Endothelial cell of umbilical vein (primary cell): ENCODE results near the gene GRAMD2B. TPM values are rescaled to one million over a fixed set of nuclear protein-coding genes. Genes with fewer than 3 reads are reported as not detected.

Experiments used
- BruUV-seq: library from RNA; stranded (reverse); fragments of 400-500 nt; replicated peaks from 2 replicates; lab custom pipeline; 2021; lab: Mats Ljungman, UMichigan
- CTCF ChIA-PET: fragments of 300-600, 350-600 bp; sonication (Branson Sonifier 250); formaldehyde crosslinking; loops from one replicate; lab custom pipeline; 2021; ENCODE audit warnings: antibody characterized with exemption, inconsistent platforms; lab: Charles Lee
- POLR2A ChIA-PET: fragments of 300-600, 350-600 bp; sonication (Branson Sonifier 250); formaldehyde crosslinking; loops from one replicate; lab custom pipeline; 2021; ENCODE audit warnings: antibody characterized with exemption, inconsistent platforms; lab: Charles Lee
- DNase-seq: peaks from one replicate; pipeline ENCODE4 v3.0.0-alpha.2; 2011; ENCODE audit warnings: low read depth, low spot score
- FAIRE-seq: peaks from 2 replicates; lab custom pipeline; 2011; peaks lifted over from hg19 to GRCh38; lab: Jason Lieb, UNC
- H2AFZ ChIP-seq: 2 replicates; pipeline ENCODE4 v1.6.0; 2012; ENCODE audit warnings: low read depth, low read length, control low read depth, inconsistent platforms
- H3K27ac ChIP-seq: 2 replicates; pipeline ENCODE4 v1.5.1; 2011; ENCODE audit warnings: low read depth, mild to moderate bottlenecking, control low read depth, low read length, moderate library complexity; ENCODE audit not compliant: insufficient read depth
- H3K27me3 ChIP-seq, 2 experiments: 2 replicates each; pipeline versions ENCODE4 v1.6.0 to v1.6.1; 2011; ENCODE audit warnings: low read length in 2 of 2, mixed read lengths in 1 of 2; ENCODE audit not compliant: control insufficient read depth in 2 of 2, insufficient read depth in 2 of 2
- H3K36me3 ChIP-seq, 2 experiments: 2 replicates in 1 of 2; 3 replicates in 1 of 2; pipeline ENCODE4 v1.5.1; 2011; ENCODE audit warnings: low read length in 2 of 2, mild to moderate bottlenecking in 1 of 2, moderate library complexity in 1 of 2; ENCODE audit not compliant: control insufficient read depth in 2 of 2, insufficient read depth in 2 of 2; ENCODE audit errors: extremely low read depth in 1 of 2
- H3K4me1 ChIP-seq: 3 replicates; pipeline ENCODE4 v1.5.1; 2011; ENCODE audit warnings: mild to moderate bottlenecking, low read length; ENCODE audit not compliant: control insufficient read depth, insufficient read depth; ENCODE audit errors: extremely low read depth
- H3K4me2 ChIP-seq: 2 replicates; pipeline ENCODE4 v1.6.1; 2011; ENCODE audit warnings: low read length, control low read depth, mixed read lengths; ENCODE audit not compliant: insufficient read depth
- H3K4me3 ChIP-seq, 3 experiments: fragments of 200-600 bp in 1 of 3; sonication (generic), shearing (Covaris generic) in 1 of 3; replicated peaks in 1 of 3; 2 replicates each; pipeline ENCODE4 v1.5.1; 2011 to 2016; ENCODE audit warnings: control low read depth in 3 of 3, low read length in 3 of 3, mild to moderate bottlenecking in 2 of 3, inconsistent platforms in 1 of 3, low read depth in 1 of 3, moderate library complexity in 1 of 3; ENCODE audit not compliant: insufficient read depth in 1 of 3
- H3K79me2 ChIP-seq: 2 replicates; pipeline ENCODE4 v1.6.0; 2012; ENCODE audit warnings: low read length, inconsistent platforms; ENCODE audit not compliant: control insufficient read depth, insufficient read depth
- H3K9ac ChIP-seq: replicated peaks from 2 replicates; pipeline ENCODE3; 2011; ENCODE audit warnings: low read length, control low read depth; ENCODE audit not compliant: insufficient read depth; ENCODE audit errors: extremely low read depth
- H3K9me1 ChIP-seq: replicated peaks from 3 replicates; pipeline ENCODE4 v1.6.0; 2011; ENCODE audit warnings: mild to moderate bottlenecking, low read length; ENCODE audit not compliant: control insufficient read depth, insufficient read depth; ENCODE audit errors: extremely low read depth
- H3K9me3 ChIP-seq: replicated peaks from 2 replicates; pipeline ENCODE4 v1.5.1; 2012; ENCODE audit warnings: low read length, inconsistent platforms; ENCODE audit not compliant: control insufficient read depth, insufficient read depth
- H4K20me1 ChIP-seq: replicated peaks from 2 replicates; pipeline ENCODE3; 2011; ENCODE audit warnings: mild to moderate bottlenecking, low read length; ENCODE audit not compliant: control insufficient read depth, insufficient read depth; ENCODE audit errors: extremely low read depth
- EZH2 ChIP-seq: IDR thresholded peaks from 2 replicates; pipeline ENCODE4 v1.6.1; 2012; ENCODE audit warnings: borderline replicate concordance, low read depth, mild to moderate bottlenecking, moderate library complexity, low read length, inconsistent platforms; ENCODE audit not compliant: severe bottlenecking
- FOS ChIP-seq: IDR thresholded peaks from 2 replicates; pipeline ENCODE4 v1.6.1; 2011; ENCODE audit warnings: mild to moderate bottlenecking, low read length, moderate library complexity, borderline replicate concordance; ENCODE audit not compliant: insufficient read depth
- GATA2 ChIP-seq: IDR thresholded peaks from 2 replicates; pipeline ENCODE4 v1.7.0; 2011; ENCODE audit warnings: low read depth, mild to moderate bottlenecking, moderate library complexity, mixed read lengths, low read length; ENCODE audit not compliant: insufficient read length, insufficient read depth
- JUN ChIP-seq: IDR thresholded peaks from 2 replicates; pipeline ENCODE4 v1.6.1; 2011; ENCODE audit warnings: borderline replicate concordance, low read depth; ENCODE audit not compliant: insufficient read length, insufficient read depth
- MAX ChIP-seq: IDR thresholded peaks from 2 replicates; pipeline ENCODE4 v1.6.1; 2011; ENCODE audit not compliant: insufficient read depth, insufficient read length
- MYC ChIP-seq: IDR thresholded peaks from one replicate; pipeline ENCODE4 v1.6.1; 2011; ENCODE audit warnings: mild to moderate bottlenecking, low read depth, low read length
- POLR2A ChIP-seq: IDR thresholded peaks from 2 replicates; pipeline ENCODE4 v1.6.1; 2012; ENCODE audit warnings: low read depth, mild to moderate bottlenecking, control low read depth, low read length
- POLR2AphosphoS5 ChIP-seq: IDR thresholded peaks from 2 replicates; pipeline ENCODE4 v1.6.1; 2012; ENCODE audit warnings: low read depth, mild to moderate bottlenecking, control low read depth, low read length, moderate library complexity; ENCODE audit not compliant: insufficient read depth
- dilution Hi-C: fragments of 300-500 bp; cut with MboI; formaldehyde crosslinking; loops from one replicate; pipeline ENCODE4 v1.15.0; 2019; ENCODE audit warnings: low sequenced_read_pairs; ENCODE audit not compliant: extremely low pct_ligation_motif_present
- intact Hi-C: fragments of 100-400 bp; cut with micrococcal nuclease; formaldehyde crosslinking; loops from one replicate; pipeline ENCODE4 v1.10.0; 2022
- polyA plus RNA-seq, 4 experiments: library from polyadenylated mRNA; depleted of rRNA in 3 of 4; stranded (reverse) in 3 of 4; unstranded in 1 of 4; fragments of >200 nt; gene quantifications; 2 replicates each; pipeline versions ENCODE4 v1.2.1 to v1.2.3, GENCODE V29; 2011 to 2012; ENCODE audit warnings: missing spikeins in 1 of 4
- total RNA-seq: library from RNA; stranded (reverse); gene quantifications from 2 replicates; pipeline ENCODE4 v1.2.3, GENCODE V29; 2021
- TF ChIP-seq, protein P1 (sequence below), 2 donors: IDR thresholded peaks; 1 replicate in 1 of 2; 2 replicates in 1 of 2; pipeline ENCODE4 v1.5.1; 2011; ENCODE audit warnings: low read length in 2 of 2, mild to moderate bottlenecking in 2 of 2, moderate library complexity in 2 of 2, control low read depth in 1 of 2, inconsistent platforms in 1 of 2, low read depth in 1 of 2; ENCODE audit not compliant: insufficient read depth in 1 of 2; ENCODE audit errors: extremely low read depth in 1 of 2

The GRAMD2B gene
- total and polyA plus RNA-seq, 2 donors (not counting 3 experiments of a cell fraction or from before 2014, with no cell fraction given): 2.0 to 5.5 TPM

GRCh38 chr5:126542441-126542840, 119.2 kb downstream of the GRAMD2B start:
- BruUV-seq: no TSS peak
- Histone ChIP-seq H3K36me3 (peaks cover 0 to 13% of the 10 kb centered on the region in 2 experiments), H3K27ac (no peak overlapping the region), H3K4me2 (no peak overlapping the region), H3K4me1 (no peaks in the 10 kb centered on the region), H3K9me3 (no peaks in the 10 kb centered on the region), H2AFZ (no peak overlapping the region), H3K27me3 (no peaks in the 10 kb centered on the region), H4K20me1 (no peaks in the 10 kb centered on the region), H3K79me2 (no peaks in the 10 kb centered on the region), H3K9me1 (no peaks in the 10 kb centered on the region), H3K9ac (no peak overlapping the region), H3K4me3 (no peak overlapping the region)
- ChIA-PET POLR2A (no interaction called here), CTCF (interaction anchor here (0.9 to 7.6 kb wide), 6 partner anchors 52 to 205 kb away, joined by 3 to 128 read pairs (median 12); partner anchors contain the start of gene ALDH7A1)
- FAIRE-seq: no peak
- intact Hi-C loops (no loop called here), dilution Hi-C loops (loop anchor here (25.0 kb wide), 1 partner anchor 205 kb away; no protein-coding TSS in a partner anchor)
- TF ChIP-seq POLR2AphosphoS5: no peak
- TF ChIP-seq MYC: no peak
- no peak for TF ChIP-seq JUN
- TF ChIP-seq, protein P1, sequence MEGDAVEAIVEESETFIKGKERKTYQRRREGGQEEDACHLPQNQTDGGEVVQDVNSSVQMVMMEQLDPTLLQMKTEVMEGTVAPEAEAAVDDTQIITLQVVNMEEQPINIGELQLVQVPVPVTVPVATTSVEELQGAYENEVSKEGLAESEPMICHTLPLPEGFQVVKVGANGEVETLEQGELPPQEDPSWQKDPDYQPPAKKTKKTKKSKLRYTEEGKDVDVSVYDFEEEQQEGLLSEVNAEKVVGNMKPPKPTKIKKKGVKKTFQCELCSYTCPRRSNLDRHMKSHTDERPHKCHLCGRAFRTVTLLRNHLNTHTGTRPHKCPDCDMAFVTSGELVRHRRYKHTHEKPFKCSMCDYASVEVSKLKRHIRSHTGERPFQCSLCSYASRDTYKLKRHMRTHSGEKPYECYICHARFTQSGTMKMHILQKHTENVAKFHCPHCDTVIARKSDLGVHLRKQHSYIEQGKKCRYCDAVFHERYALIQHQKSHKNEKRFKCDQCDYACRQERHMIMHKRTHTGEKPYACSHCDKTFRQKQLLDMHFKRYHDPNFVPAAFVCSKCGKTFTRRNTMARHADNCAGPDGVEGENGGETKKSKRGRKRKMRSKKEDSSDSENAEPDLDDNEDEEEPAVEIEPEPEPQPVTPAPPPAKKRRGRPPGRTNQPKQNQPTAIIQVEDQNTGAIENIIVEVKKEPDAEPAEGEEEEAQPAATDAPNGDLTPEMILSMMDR (IDR thresholded peaks at IDR 0.05; ENCODE audit: extremely low read depth in 1 of 2, insufficient read depth in 1 of 2, low read depth in 1 of 2, low read length in 2 of 2): no peak
- TF ChIP-seq POLR2A: no peak
- no peak for TF ChIP-seq EZH2
- no peak for TF ChIP-seq GATA2
- no peak for TF ChIP-seq FOS
- TF ChIP-seq MAX: no peak
- DNase-seq: no peak
